Astrocyte of the hippocampus (primary cell): ENCODE measurements around the gene PRKAR2B.

Source experiments
- DNase-seq: peaks from one replicate; pipeline ENCODE4 v3.0.0; 2011; ENCODE audit warnings: low read depth, low spot score

Gene PRKAR2B

GRCh38 chr7:107044347-107045194 is at the start of gene PRKAR2B:
TSS of gene PRKAR2B (plus strand) at chr7:107044705. CDS start at chr7:107044908, 203 bp downstream.
- DNase-seq: peak; percentile 93

DNA sequence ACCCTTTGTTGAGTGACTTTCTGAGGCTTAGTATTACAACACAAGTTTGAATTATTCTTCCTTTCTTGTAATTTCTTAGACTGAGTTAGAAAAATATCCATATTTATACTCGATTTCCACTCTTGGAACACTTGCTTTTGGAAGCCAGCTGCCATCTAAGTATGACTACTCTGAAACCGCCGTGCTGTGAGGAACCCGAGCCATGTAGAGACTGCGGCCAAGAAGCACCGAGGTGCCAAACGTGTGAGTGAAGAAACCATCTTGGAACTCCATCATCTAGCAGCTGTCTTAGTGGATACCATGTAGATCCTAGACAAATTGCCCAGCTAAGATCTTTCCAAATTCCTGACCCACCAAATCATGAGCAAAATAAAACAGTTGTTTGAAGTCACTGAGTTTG is 49.7 kb upstream of the PRKAR2B start:
- no peak for DNase-seq

DNA sequence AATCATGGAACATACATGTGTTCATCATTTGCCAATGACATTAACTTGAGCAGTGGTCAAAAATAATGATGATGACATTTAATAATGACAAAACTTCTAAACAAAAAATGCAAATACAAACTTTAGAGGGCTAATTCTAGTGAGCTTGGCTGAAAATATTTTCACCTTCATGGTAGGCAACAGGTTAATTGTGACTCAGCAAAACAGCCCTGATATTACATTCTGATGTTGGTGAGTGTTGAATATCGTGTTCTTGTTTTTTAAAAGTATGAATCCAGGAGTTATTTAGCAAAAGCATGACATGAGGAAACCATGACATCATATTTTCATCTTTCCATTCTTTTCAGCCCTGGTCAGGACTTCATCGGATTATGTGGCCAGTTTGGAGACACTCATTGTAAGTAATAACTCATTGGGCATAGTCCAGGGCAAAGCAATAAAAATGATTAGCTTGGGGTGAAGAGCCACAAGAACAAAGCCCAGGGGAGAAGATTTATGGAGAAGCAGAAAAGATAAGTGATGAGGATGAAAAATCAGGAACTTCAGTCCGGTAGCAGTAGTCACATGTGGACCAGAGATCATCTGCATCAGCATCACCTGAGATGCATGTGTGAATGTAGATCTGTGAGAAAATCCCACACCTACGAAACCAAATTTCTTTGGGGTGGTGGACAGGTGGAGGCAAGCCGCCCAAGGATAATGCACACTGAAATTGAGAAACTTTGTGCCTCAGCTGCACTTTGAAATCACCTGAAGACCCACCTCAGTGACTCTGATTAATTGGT is 46.8 kb upstream of the PRKAR2B start:
- no peak for DNase-seq

GRCh38 chr7:106999023-106999422 is 45.5 kb upstream of the PRKAR2B start:
- DNase-seq: no peak

- DNase-seq: no peak
These were observed 43.0 kb upstream of the PRKAR2B start for GRCh38 chr7:107001490-107001889.

- no peak for DNase-seq
These were observed 42.4 kb upstream of the PRKAR2B start for GRCh38 chr7:107002126-107002525.

DNA sequence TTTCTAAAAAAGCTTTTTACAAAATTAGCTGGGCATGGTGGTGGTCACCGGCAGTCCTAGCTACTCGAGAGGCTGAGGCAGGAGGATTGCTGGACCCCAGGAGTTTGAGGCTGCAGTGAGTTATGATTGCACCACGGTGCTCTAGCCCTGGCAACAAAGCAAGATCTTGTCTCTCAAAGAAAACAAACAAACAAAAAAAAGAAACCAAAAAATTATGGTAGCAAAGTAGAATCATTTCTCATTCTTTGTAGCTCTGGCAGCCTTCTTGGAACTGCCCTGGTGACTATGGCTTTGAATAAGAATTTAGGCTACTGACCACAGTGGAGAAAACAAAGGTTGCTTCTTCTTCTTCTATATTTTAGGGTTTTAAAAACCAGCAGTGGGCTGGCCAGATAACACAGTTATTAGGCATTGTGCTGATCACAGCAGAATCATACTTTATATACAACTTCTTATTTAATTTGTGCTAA is 41.9 kb upstream of the PRKAR2B start:
- DNase-seq: no peak

GRCh38 chr7:107007007-107007891 is 37.3 kb upstream of the PRKAR2B start:
- no peak for DNase-seq

DNA sequence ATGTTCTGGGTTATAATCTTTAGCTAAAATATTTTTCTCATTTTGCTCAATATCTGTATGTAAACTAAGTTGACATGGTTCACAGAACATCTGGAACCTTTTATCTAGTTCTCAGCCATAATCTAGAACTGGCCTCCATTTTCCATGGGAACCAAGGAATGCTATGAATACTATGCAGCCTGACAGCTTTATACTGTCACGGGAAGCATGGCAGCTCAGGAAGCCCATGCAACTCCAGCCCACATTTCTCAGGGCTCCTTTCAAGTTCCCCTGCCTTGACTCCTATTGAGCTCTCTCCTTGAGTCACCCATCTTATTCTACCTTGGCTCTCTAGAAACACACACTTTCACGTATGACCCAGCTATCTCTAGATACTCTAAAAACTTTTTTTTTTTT is 36.6 kb upstream of the PRKAR2B start:
- no peak for DNase-seq

DNA sequence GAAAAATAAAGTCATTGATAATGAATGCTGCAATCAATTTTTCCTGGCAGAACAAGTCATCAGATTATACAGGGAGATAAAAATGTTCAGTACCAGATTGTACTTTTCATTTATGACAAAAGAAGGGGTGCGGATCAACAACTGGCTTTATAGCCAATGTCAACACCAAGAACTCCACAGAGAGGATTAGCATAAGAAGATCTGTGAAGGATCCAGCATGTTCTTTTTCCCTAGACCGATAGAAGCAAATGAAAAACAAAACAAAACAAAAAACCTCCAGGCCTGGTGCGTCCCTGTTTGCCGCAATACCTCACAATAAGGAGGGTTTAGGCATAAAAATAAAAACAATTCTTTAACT is 34.7 kb upstream of the PRKAR2B start:
- DNase-seq: no peak

- no peak for DNase-seq
These were observed 31.8 kb upstream of the PRKAR2B start for GRCh38 chr7:107012691-107013090.

GRCh38 chr7:107014387-107015023 is 30.0 kb upstream of the PRKAR2B start:
- DNase-seq: peak; percentile 5

- DNase-seq: no peak
These were observed 28.2 kb upstream of the PRKAR2B start for GRCh38 chr7:107016312-107016711.

GRCh38 chr7:107017965-107018719 is 26.4 kb upstream of the PRKAR2B start:
- DNase-seq: no peak

GRCh38 chr7:107020400-107020799 is 24.1 kb upstream of the PRKAR2B start:
- no peak for DNase-seq

GRCh38 chr7:107021600-107021999 is 22.9 kb upstream of the PRKAR2B start:
- no peak for DNase-seq

DNA sequence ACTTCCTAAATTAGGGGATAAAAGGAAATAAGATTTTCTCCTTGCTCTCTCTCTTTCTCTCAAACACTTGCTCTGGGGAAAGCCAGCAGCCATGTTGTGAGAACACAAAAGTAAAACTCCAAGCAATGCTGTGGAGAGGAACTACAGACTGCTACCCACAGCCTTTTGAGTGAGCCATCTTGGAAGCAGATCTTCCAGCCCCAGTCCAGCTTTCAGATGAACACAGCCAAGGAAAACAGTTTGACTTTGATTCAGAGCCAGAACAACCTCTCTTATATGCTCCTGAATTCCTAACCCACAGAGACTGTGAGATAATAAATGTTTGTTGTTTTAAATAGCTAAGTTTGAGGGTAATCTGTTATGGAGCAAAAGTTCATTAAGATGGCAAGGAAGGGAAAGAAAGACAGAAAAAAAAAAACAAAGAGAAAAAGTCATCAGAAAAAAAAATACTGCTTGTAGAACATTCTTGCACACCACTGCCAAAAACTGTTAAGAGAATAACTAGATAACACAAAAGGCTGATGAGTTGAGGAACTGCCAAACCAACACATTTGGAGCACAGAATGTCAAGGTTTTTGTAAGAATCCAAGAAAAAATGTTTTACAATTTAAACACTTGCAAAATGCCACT is 20.9 kb upstream of the PRKAR2B start:
- peak; percentile 58 for DNase-seq

- DNase-seq: no peak
These were observed 19.6 kb upstream of the PRKAR2B start for GRCh38 chr7:107024906-107025305.

DNA sequence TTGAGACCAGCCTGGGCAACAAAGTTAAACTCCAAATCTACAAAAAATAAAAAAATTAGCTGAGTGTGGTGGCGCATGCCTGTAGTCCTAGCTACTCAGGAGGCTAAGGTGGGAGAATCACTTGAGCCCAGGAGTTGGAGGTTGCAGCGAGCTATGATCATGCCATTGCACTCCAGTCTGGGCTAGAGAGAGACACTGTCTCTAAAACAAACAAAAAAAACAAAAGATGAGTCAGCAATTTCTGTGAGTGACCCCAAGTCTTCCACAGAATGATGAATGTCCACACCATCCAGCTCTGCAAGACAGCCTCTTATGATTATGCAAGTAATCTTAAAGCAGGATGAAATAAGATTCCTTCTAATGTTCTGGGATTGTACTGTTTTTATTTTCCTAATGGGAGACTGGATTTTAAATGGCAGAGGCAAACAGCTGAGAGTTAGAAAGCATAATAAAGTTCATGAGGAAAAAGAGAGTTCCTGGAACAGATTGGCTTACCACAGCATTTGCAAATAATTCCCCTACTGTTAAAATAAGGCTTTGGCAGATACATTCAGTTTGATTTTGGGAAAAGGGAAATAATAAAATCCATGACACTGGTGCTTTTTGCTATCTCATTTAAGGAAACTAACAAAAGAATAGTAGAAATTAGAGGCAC is 18.9 kb upstream of the PRKAR2B start:
- DNase-seq: peak; percentile 9

- DNase-seq: no peak
These were observed 18.3 kb upstream of the PRKAR2B start for GRCh38 chr7:107026166-107026565.
